Measurements from ENCODE around the gene LIG4.

DNA sequence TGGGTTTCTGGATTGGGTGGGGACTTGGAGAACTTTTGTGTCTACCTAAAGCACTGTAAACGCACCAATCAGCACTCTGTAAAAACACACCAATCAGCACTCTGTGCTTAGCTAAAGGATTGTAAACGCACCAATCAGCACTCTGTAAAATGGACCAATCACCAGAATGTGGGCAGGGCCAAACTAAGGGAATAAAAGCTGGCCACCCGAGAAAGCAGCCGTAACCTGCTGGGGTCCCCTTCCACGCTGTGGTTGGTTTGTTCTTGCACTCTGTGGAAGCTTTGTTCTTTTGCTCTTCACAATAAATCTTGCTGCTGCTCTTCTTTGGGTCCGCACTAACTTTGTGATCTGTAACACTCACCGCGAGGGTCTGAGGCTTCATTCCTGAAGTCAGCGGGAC is 37.3 kb downstream of the LIG4 start:
- TF ChIP-seq POLR2AphosphoS5 (IDR thresholded peaks at IDR 0.05) = no peak
- TF ChIP-seq, protein P1, sequence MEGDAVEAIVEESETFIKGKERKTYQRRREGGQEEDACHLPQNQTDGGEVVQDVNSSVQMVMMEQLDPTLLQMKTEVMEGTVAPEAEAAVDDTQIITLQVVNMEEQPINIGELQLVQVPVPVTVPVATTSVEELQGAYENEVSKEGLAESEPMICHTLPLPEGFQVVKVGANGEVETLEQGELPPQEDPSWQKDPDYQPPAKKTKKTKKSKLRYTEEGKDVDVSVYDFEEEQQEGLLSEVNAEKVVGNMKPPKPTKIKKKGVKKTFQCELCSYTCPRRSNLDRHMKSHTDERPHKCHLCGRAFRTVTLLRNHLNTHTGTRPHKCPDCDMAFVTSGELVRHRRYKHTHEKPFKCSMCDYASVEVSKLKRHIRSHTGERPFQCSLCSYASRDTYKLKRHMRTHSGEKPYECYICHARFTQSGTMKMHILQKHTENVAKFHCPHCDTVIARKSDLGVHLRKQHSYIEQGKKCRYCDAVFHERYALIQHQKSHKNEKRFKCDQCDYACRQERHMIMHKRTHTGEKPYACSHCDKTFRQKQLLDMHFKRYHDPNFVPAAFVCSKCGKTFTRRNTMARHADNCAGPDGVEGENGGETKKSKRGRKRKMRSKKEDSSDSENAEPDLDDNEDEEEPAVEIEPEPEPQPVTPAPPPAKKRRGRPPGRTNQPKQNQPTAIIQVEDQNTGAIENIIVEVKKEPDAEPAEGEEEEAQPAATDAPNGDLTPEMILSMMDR (IDR thresholded peaks at IDR 0.05) = no peak

All from stomach (tissue), 4 donors.